Measurements from ENCODE around the gene RFX3.
"Not testable (repeated sequence)": the region's sequence is repeated elsewhere in the genome, so short reads cannot be mapped to it uniquely, and the experiment has no call there.

DNA sequence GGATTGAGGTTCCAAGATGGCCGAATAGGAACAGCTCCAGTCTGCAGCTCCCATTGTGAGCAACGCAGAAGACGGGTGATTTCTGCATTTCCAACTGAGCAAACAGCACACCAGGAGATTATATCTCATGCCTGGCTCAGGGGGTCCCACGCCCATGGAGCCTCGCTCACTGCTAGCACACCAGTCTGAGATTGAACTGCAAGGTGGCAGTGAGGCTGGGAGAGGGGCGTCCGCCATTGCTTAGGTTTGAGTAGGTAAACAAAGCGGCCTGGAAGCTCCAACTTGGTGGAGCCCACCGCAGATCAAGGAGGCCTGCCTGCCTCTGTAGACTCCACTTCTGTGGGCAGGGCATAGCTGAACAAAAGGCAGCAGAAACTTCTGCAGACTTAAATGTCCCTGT, 213.2 kb downstream of the RFX3 start:
- TF ChIP-seq, protein P1, sequence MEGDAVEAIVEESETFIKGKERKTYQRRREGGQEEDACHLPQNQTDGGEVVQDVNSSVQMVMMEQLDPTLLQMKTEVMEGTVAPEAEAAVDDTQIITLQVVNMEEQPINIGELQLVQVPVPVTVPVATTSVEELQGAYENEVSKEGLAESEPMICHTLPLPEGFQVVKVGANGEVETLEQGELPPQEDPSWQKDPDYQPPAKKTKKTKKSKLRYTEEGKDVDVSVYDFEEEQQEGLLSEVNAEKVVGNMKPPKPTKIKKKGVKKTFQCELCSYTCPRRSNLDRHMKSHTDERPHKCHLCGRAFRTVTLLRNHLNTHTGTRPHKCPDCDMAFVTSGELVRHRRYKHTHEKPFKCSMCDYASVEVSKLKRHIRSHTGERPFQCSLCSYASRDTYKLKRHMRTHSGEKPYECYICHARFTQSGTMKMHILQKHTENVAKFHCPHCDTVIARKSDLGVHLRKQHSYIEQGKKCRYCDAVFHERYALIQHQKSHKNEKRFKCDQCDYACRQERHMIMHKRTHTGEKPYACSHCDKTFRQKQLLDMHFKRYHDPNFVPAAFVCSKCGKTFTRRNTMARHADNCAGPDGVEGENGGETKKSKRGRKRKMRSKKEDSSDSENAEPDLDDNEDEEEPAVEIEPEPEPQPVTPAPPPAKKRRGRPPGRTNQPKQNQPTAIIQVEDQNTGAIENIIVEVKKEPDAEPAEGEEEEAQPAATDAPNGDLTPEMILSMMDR (conservative IDR thresholded peaks at IDR 0.05; ENCODE audit: low read depth, low read length): not testable (repeated sequence)
- TF ChIP-seq EZH2 (IDR thresholded peaks at IDR 0.05; ENCODE audit: borderline replicate concordance, low read depth, low read length, poor library complexity, severe bottlenecking): not testable (repeated sequence)
